ENCODE results near the gene NOTO. TPM values are rescaled to one million over a fixed set of nuclear protein-coding genes. Genes with fewer than 3 reads are reported as not detected.

Gene NOTO
- total and polyA plus RNA-seq, 2 of the 8 experiments (the other 6 are each of a cell fraction or from before 2014, with no cell fraction given) = 0.33 to 0.54 TPM

- no peak for TF ChIP-seq CTCF (IDR thresholded peaks at IDR 0.05; ENCODE audit: control extremely low read depth in 1 of 3, insufficient read depth in 1 of 3, low read depth in 1 of 3, low read length in 3 of 3)
- no peak for TF ChIP-seq SIX5 (IDR thresholded peaks at IDR 0.05; ENCODE audit: low read depth, low read length)
- no peak for TF ChIP-seq MAFK (IDR thresholded peaks at IDR 0.05; ENCODE audit: low read depth, low read length)
- no peak for TF ChIP-seq HDAC6 (IDR thresholded peaks at IDR 0.05; ENCODE audit: low read depth, low read length)
- TF ChIP-seq SIRT6 (IDR thresholded peaks at IDR 0.05; ENCODE audit: low read length) = no peak
- TF ChIP-seq GTF2F1 (IDR thresholded peaks at IDR 0.05; ENCODE audit: borderline replicate concordance, low read depth, low read length) = no peak
These were observed 28.1 kb upstream of the NOTO start (continued) for GRCh38 chr2:73174244-73174643.

Measured in H1 (cell line).